Ovary (tissue), 3 donors: ENCODE measurements around the gene TMEM238L.

Experiments used
- EP300 ChIP-seq: sonication (generic); formaldehyde crosslinking; IDR thresholded peaks from one replicate; pipeline ENCODE4 v1.6.1; 2017; ENCODE audit warnings: antibody characterized with exemption
- TF ChIP-seq, protein P1 (sequence below), 3 donors: fragments of 450-650 bp in 2 of 3; fragments of 200-600 bp in 1 of 3; IDR thresholded peaks; one replicate each; pipeline versions ENCODE4 v1.5.1 to v1.8.0; 2016 to 2022; ENCODE audit warnings: antibody characterized with exemption in 3 of 3, mild to moderate bottlenecking in 1 of 3
- donor health status: DM: no; HTN: no; CAD: no.

DNA sequence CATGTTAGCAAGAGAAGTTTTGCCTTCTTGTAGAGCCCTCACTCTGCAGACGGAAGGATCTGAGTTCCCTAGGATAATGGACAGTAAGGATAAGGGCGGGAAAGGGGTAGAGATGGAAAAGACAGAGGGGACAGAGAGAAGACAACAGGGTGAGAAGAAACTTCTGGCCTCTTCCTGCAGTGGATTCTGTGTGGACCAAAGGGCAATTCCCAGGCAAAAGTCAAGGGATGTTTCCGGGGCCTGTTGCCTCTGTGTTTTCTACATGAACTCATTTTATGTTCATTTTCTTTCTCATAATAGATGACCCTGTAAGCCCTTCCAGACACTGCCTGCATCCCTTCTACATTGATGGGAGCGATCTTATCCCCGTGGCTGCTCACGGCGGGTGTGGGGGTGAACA is 647 bp upstream of the TMEM238L start:
- TF ChIP-seq, protein P1, sequence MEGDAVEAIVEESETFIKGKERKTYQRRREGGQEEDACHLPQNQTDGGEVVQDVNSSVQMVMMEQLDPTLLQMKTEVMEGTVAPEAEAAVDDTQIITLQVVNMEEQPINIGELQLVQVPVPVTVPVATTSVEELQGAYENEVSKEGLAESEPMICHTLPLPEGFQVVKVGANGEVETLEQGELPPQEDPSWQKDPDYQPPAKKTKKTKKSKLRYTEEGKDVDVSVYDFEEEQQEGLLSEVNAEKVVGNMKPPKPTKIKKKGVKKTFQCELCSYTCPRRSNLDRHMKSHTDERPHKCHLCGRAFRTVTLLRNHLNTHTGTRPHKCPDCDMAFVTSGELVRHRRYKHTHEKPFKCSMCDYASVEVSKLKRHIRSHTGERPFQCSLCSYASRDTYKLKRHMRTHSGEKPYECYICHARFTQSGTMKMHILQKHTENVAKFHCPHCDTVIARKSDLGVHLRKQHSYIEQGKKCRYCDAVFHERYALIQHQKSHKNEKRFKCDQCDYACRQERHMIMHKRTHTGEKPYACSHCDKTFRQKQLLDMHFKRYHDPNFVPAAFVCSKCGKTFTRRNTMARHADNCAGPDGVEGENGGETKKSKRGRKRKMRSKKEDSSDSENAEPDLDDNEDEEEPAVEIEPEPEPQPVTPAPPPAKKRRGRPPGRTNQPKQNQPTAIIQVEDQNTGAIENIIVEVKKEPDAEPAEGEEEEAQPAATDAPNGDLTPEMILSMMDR (IDR thresholded peaks at IDR 0.05), result no peak
- no peak for TF ChIP-seq EP300
